ENCODE measurements around the gene TCN2.

DNA sequence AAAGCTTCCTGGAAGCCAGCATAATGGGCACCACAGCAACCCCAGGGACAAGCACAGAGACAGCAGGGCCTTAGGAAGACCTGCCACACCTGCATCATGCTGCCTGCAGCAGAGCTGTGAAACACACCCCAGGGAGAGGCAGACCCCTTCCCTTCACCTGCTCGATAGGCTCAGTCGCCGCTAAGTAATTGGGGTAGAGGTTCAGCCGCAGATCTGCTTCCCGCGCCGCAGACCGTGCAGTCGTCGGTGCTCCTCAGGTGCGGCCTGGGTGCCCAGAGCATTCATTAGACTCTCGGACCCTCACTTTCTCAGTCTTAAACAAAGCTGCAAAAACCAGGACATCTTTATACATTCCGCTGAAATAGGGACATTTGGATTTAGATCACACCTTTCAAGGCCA, 57.8 kb downstream of the TCN2 start:
- TF ChIP-seq EZH2phosphoT487 (IDR thresholded peaks at IDR 0.05; ENCODE audit: borderline replicate concordance, low read depth, low read length) (no peak), CTCF (conservative IDR thresholded peaks at IDR 0.05; ENCODE audit: low read length) (no peak)
